Activated B cell treated with CpG ODN at 0.5 μM for 24 hours (primary cell): ENCODE measurements around the gene PIGO. TPM values are rescaled to one million over a fixed set of nuclear protein-coding genes. Genes with fewer than 3 reads are reported as not detected.

ENCODE experiments used
- ATAC-seq: fragments of 200-7000 bp; cut with Tn5 transposase; one replicate; pipeline ENCODE4 v1.10.0; 2021; ENCODE audit warnings: low read depth, mild to moderate bottlenecking, moderate library complexity
- CTCF ChIA-PET: fragments of 350-600 bp; sonication (Branson Sonifier 250); formaldehyde crosslinking; loops from one replicate; lab custom pipeline; 2021; ENCODE audit warnings: antibody characterized with exemption; lab: Charles Lee
- POLR2A ChIA-PET: fragments of 350-600 bp; sonication (Branson Sonifier 250); formaldehyde crosslinking; loops from one replicate; lab custom pipeline; 2021; ENCODE audit warnings: antibody characterized with exemption; lab: Charles Lee
- DNase-seq: peaks from one replicate; pipeline ENCODE4 v3.0.0; 2022
- H3K27ac Mint-ChIP-seq: one replicate; pipeline ENCODE4 v1.8.0; 2020; ENCODE audit warnings: mixed read lengths
- H3K27me3 Mint-ChIP-seq: one replicate; pipeline ENCODE4 v1.8.0; 2021; ENCODE audit warnings: mixed read lengths
- H3K36me3 Mint-ChIP-seq: one replicate; pipeline ENCODE4 v1.8.0; 2021; ENCODE audit warnings: low read depth, mixed read lengths
- H3K4me1 Mint-ChIP-seq: one replicate; pipeline ENCODE4 v1.8.0; 2021; ENCODE audit warnings: mixed read lengths
- H3K4me3 Mint-ChIP-seq: one replicate; pipeline ENCODE4 v1.8.0; 2020; ENCODE audit warnings: mild to moderate bottlenecking, mixed read lengths
- H3K9me3 Mint-ChIP-seq: one replicate; pipeline ENCODE4 v1.8.0; 2020; ENCODE audit warnings: mixed read lengths
- intact Hi-C: fragments of 100-400 bp; cut with micrococcal nuclease; formaldehyde crosslinking; loops from one replicate; pipeline ENCODE4 v1.15.1; 2024
- total RNA-seq: library from RNA; stranded (reverse); gene quantifications from 2 replicates; pipeline ENCODE4 v1.2.3, GENCODE V29; 2022
- TF ChIP-seq, protein P1 (sequence below): fragments of 200-600 bp; IDR thresholded peaks from one replicate; pipeline ENCODE4 v1.8.0; 2022; ENCODE audit warnings: antibody characterized with exemption, mild to moderate bottlenecking

PIGO gene
- total RNA-seq, 1 donor from 2014 or later, result 34.1 TPM

DNA sequence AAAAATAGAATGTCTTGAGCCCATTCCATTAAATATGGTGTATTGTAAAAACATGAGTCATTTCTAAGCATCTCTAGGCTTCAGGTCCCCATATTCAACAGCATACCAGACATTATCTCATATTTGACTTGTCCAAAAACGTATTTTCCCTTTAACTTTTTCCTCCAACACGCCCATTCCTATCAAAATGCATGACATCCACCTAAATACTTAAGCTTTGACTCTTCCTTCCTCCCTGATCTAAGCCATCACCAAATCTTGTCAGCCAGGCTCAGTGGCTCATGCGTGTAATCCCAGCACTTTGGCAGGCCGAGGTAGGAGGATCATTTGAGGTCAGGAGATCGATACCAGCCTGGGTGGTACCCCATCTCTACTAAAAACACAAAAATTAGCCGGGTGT is 47.9 kb downstream of the PIGO start:
- intact Hi-C loops, result no loop called here
- POLR2A ChIA-PET, result no interaction called here
- Mint-ChIP-seq H3K9me3 (no peaks in the 10 kb centered on the region), H3K4me3 (no peak overlapping the region), H3K27ac (no peak overlapping the region), H3K36me3 (peaks cover 43% of the 10 kb centered on the region), H3K27me3 (no peaks in the 10 kb centered on the region), H3K4me1 (peaks cover 5% of the 10 kb centered on the region)
- CTCF ChIA-PET, result interaction anchor here (6.3 kb wide), 1 partner anchor 149 kb away, joined by 93 read pairs; no protein-coding TSS in a partner anchor
- TF ChIP-seq, protein P1, sequence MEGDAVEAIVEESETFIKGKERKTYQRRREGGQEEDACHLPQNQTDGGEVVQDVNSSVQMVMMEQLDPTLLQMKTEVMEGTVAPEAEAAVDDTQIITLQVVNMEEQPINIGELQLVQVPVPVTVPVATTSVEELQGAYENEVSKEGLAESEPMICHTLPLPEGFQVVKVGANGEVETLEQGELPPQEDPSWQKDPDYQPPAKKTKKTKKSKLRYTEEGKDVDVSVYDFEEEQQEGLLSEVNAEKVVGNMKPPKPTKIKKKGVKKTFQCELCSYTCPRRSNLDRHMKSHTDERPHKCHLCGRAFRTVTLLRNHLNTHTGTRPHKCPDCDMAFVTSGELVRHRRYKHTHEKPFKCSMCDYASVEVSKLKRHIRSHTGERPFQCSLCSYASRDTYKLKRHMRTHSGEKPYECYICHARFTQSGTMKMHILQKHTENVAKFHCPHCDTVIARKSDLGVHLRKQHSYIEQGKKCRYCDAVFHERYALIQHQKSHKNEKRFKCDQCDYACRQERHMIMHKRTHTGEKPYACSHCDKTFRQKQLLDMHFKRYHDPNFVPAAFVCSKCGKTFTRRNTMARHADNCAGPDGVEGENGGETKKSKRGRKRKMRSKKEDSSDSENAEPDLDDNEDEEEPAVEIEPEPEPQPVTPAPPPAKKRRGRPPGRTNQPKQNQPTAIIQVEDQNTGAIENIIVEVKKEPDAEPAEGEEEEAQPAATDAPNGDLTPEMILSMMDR, result no peak
- ATAC-seq, result no peak
- no peak for DNase-seq

DNA sequence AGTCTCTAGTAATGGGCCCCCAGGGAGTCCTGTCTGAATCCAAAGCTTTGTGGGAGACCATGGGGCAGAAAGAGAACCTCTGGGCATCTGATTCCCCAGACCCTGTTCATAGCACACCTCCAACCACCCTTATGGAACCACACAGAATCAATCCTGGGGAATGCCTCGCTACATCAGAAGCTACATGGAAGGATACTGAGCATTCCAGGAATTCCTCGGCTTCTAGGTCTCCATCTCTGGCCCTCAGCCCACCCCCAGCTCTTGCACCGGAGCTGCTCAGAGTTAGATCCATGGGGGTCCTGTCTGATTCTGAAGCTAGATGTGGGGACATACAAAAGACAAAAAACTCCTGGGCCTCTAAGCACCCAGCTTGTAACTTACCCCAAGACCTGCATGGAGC is 52.3 kb downstream of the PIGO start:
- TF ChIP-seq, protein P1, result no peak
- ChIA-PET POLR2A (no interaction called here), CTCF (no interaction called here)
- ATAC-seq (no peak), DNase-seq (no peak)
- Mint-ChIP-seq H3K4me3 (no peak overlapping the region), H3K27me3 (no peaks in the 10 kb centered on the region), H3K9me3 (no peaks in the 10 kb centered on the region), H3K27ac (no peak overlapping the region), H3K36me3 (peaks cover 34% of the 10 kb centered on the region), H3K4me1 (no peaks in the 10 kb centered on the region)
- intact Hi-C loops, result no loop called here

DNA sequence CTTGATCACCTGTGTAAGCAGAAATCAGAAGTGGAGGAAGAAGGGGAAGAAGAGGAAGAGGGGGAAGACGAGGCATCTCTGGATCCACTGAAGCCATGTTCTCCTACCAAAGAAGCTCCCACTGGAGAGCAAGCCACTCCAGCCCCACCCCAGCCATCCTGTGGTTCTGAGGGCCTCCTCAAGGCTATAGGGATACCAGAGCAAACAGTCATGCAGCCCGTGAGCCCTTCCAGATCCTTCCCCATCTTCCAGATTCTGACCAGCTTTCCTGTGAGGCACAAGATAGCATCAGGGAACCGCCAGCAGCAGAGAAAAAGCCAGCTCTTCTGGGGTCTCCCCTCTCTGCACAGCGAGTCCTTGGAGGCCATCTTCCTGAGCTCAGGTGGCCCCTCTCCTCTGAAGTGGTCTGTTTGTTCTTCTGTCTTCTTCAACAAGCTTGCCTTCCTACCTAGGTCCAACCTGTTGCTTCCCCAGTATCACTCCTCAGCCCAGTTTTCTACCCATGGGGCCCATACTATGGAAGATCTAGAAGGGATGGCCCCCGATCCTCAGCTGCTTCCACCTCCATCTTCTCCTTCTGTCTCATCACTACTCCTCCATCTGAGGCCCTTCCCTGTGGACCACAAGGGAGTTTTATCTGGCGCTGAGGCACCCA is 53.4 kb downstream of the PIGO start:
- Mint-ChIP-seq H3K4me1 (no peaks in the 10 kb centered on the region), H3K27ac (no peak overlapping the region), H3K36me3 (peaks cover 26% of the 10 kb centered on the region), H3K27me3 (no peaks in the 10 kb centered on the region), H3K4me3 (no peak overlapping the region), H3K9me3 (no peaks in the 10 kb centered on the region)
- DNase-seq, result no peak
- ChIA-PET POLR2A (no interaction called here), CTCF (interaction anchor here (1.6 kb wide), 1 partner anchor 143 kb away, joined by 4 read pairs; no protein-coding TSS in a partner anchor)
- no peak for ATAC-seq
- TF ChIP-seq, protein P1, result no peak
- intact Hi-C loops, result no loop called here

DNA sequence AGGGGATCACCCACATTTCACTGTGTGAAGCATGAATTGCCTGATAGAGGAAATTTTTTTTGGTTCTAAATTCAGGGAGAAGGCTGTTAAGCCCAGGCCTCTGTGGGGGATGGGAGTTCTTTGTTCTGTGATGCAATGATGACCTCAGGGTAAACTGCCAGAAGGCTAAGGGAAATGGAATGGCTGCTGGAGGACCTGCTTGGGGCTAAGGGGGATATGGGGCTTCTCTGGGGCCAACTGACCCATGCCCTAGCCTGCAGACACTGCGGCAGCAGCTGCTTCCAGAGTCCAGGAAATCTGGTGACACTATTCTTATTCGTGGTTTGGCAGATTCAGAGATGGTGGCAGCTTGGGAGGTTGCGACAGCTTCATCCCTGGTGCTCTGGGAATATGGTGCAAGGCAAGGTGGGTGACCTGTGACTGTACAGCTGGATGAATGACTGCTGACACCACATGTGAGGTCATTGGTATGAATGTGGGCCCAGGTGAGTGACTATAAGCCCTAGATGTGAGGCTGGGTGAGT is 54.2 kb downstream of the PIGO start:
- TF ChIP-seq, protein P1, result no peak
- no peak overlapping the region for H3K4me3 Mint-ChIP-seq
- no peak for DNase-seq
- no peaks in the 10 kb centered on the region for H3K4me1 Mint-ChIP-seq
- H3K27me3 Mint-ChIP-seq, result no peaks in the 10 kb centered on the region
- intact Hi-C loops, result no loop called here
- H3K27ac Mint-ChIP-seq, result peak overlapping the region; percentile 50
- ATAC-seq, result no peak
- ChIA-PET POLR2A (interaction anchor here (0.6 kb wide), 1 partner anchor 38 kb away, joined by 5 read pairs; no protein-coding TSS in a partner anchor), CTCF (interaction anchor here (1.2 to 1.6 kb wide), 2 partner anchors 9 to 143 kb away, joined by 4 to 5 read pairs; no protein-coding TSS in a partner anchor)
- no peaks in the 10 kb centered on the region for H3K9me3 Mint-ChIP-seq
- peaks cover 24% of the 10 kb centered on the region for H3K36me3 Mint-ChIP-seq

Other genes with a start within 250 kb of the PIGO start
- gene PHF24, start 138.3 kb downstream of the PIGO start, total RNA-seq, result 0.13 TPM in 1 of 2 replicates, not detected in the other
- 5.4 and 6.4 TPM in 2 replicates for gene DNAJB5, start 106.8 kb downstream of the PIGO start, total RNA-seq
- 274 and 296 TPM in 2 replicates for gene VCP, start 24.0 kb downstream of the PIGO start, total RNA-seq
- 27.4 and 28.8 TPM in 2 replicates for gene FANCG, start 16.6 kb downstream of the PIGO start, total RNA-seq
- gene STOML2, start 6.5 kb upstream of the PIGO start, total RNA-seq, result 108 and 113 TPM in 2 replicates
- 6.8 and 7.2 TPM in 2 replicates for gene ATOSB, start 19.3 kb upstream of the PIGO start, total RNA-seq
- 0.53 and 0.78 TPM in 2 replicates for gene UNC13B, start 65.4 kb upstream of the PIGO start, total RNA-seq